Fibroblast of lung (primary cell): ENCODE measurements around the gene SPINT2. TPM values are rescaled to one million over a fixed set of nuclear protein-coding genes. Genes with fewer than 3 reads are reported as not detected.
"Not testable (repeated sequence)": the region's sequence is repeated elsewhere in the genome, so short reads cannot be mapped to it uniquely, and the experiment has no call there.

Experiments
- DNase-seq, 2 donors: peaks; one replicate each; pipeline versions ENCODE4 v3.0.0 to v3.0.0-alpha.2; 2010; ENCODE audit warnings: low read depth in 2 of 2
- H2AFZ ChIP-seq: 2 replicates; pipeline ENCODE4 v1.5.1; 2012; ENCODE audit warnings: low read length, control low read depth, inconsistent platforms
- H3K27ac ChIP-seq: 2 replicates; pipeline ENCODE4 v1.5.1; 2011; ENCODE audit warnings: low read length, control low read depth; ENCODE audit not compliant: insufficient read depth
- H3K27me3 ChIP-seq: 2 replicates; pipeline ENCODE4 v1.5.1; 2011; ENCODE audit warnings: mild to moderate bottlenecking, low read length; ENCODE audit not compliant: control insufficient read depth, insufficient read depth
- H3K36me3 ChIP-seq: 2 replicates; pipeline ENCODE4 v1.5.1; 2011; ENCODE audit warnings: low read length; ENCODE audit not compliant: control insufficient read depth, insufficient read depth
- H3K4me1 ChIP-seq: 2 replicates; pipeline ENCODE4 v1.5.1; 2011; ENCODE audit warnings: low read length; ENCODE audit not compliant: control insufficient read depth, insufficient read depth; ENCODE audit errors: extremely low read depth
- H3K4me2 ChIP-seq: 2 replicates; pipeline ENCODE4 v1.5.1; 2011; ENCODE audit warnings: low read length, control low read depth; ENCODE audit not compliant: insufficient read depth; ENCODE audit errors: extremely low read depth
- H3K4me3 ChIP-seq, 4 experiments: fragments of 200-600 bp in 1 of 4; sonication (generic) in 1 of 4; replicated peaks in 1 of 4; 2 replicates each; pipeline ENCODE4 v1.5.1; 2011 to 2016; ENCODE audit warnings: low read length in 4 of 4, low read depth in 3 of 4, mild to moderate bottlenecking in 3 of 4, control low read depth in 2 of 4, inconsistent platforms in 1 of 4, mixed read lengths in 1 of 4; ENCODE audit not compliant: insufficient read depth in 1 of 4; ENCODE audit errors: control extremely low read depth in 1 of 4
- H3K79me2 ChIP-seq: 2 replicates; pipeline ENCODE4 v1.5.1; 2012; ENCODE audit warnings: mild to moderate bottlenecking, low read length, inconsistent platforms; ENCODE audit not compliant: control insufficient read depth, insufficient read depth
- H3K9ac ChIP-seq: 2 replicates; pipeline ENCODE4 v1.5.1; 2011; ENCODE audit warnings: mild to moderate bottlenecking, low read length, control low read depth; ENCODE audit not compliant: insufficient read depth
- H3K9me3 ChIP-seq: 2 replicates; pipeline ENCODE4 v1.5.1; 2012; ENCODE audit warnings: low read depth, low read length; ENCODE audit not compliant: control insufficient read depth, insufficient read depth
- H4K20me1 ChIP-seq: 2 replicates; pipeline ENCODE4 v1.5.1; 2011; ENCODE audit warnings: low read length; ENCODE audit not compliant: control insufficient read depth, insufficient read depth; ENCODE audit errors: extremely low read depth
- CTCF ChIP-seq, 2 donors: IDR thresholded peaks in 1 of 2; conservative IDR thresholded peaks in 1 of 2; 1 replicate in 1 of 2; 2 replicates in 1 of 2; pipeline ENCODE4 v1.5.1; 2011 to 2012; ENCODE audit warnings: low read length in 2 of 2, control low read depth in 1 of 2, inconsistent platforms in 1 of 2, low read depth in 1 of 2, mild to moderate bottlenecking in 1 of 2
- EZH2 ChIP-seq: IDR thresholded peaks from 2 replicates; pipeline ENCODE4 v1.5.1; 2012; ENCODE audit warnings: low read length, control low read depth, mild to moderate bottlenecking; ENCODE audit errors: missing control alignments
- polyA plus RNA-seq, 2 donors: library from polyadenylated mRNA; depleted of rRNA in 1 of 2; stranded (reverse) in 1 of 2; unstranded in 1 of 2; fragments of >200 nt; gene quantifications; 2 replicates each; pipeline ENCODE4 v1.2.1, GENCODE V29; 2011 to 2012; ENCODE audit warnings: missing spikeins in 1 of 2
- total RNA-seq: library from RNA; depleted of rRNA; stranded (reverse); fragments of >200 nt; gene quantifications from 2 replicates; pipeline ENCODE4 v1.2.1, GENCODE V29; 2014

SPINT2 gene
- total and polyA plus RNA-seq, 2 donors (not counting 1 experiment from before 2014, with no cell fraction given), result 4.5 to 4.6 TPM

- Histone ChIP-seq H2AFZ (no peak overlapping the region), H3K9ac (no peak overlapping the region), H3K79me2 (no peaks in the 10 kb centered on the region), H3K27me3 (no peaks in the 10 kb centered on the region), H3K36me3 (no peaks in the 10 kb centered on the region), H3K27ac (no peak overlapping the region), H3K4me1 (peaks cover 2% of the 10 kb centered on the region), H4K20me1 (no peaks in the 10 kb centered on the region), H3K4me2 (no peak overlapping the region), H3K4me3 (no peak overlapping the region), H3K9me3 (no peaks in the 10 kb centered on the region)
- peak in 1 of 2 donors; percentile 9 for TF ChIP-seq CTCF (conservative IDR thresholded peaks at IDR 0.05 in 1 of 2, IDR thresholded peaks at IDR 0.05 in 1 of 2; ENCODE audit: low read depth in 1 of 2, low read length in 2 of 2)
- no peak for TF ChIP-seq EZH2
- DNase-seq, result peak; percentile 86 to 89
Measured at GRCh38 chr19:38229585-38230073, 34.7 kb upstream of the SPINT2 start.

GRCh38 chr19:38230506-38231133 lies 33.8 kb upstream of the SPINT2 start:
- H4K20me1 ChIP-seq, H3K4me2 ChIP-seq, H2AFZ ChIP-seq, H3K9me3 ChIP-seq, DNase-seq, H3K79me2 ChIP-seq, H3K27ac ChIP-seq, H3K4me3 ChIP-seq, H3K36me3 ChIP-seq, H3K4me1 ChIP-seq, H3K27me3 ChIP-seq, H3K9ac ChIP-seq: not testable (repeated sequence)

- H3K9me3 ChIP-seq, result no peaks in the 10 kb centered on the region
Measured at GRCh38 chr19:38231918-38232317, 32.5 kb upstream of the SPINT2 start.

More at GRCh38 chr19:38231918-38232317, 32.5 kb upstream of the SPINT2 start:
- H3K9ac ChIP-seq, result no peak overlapping the region
- no peak overlapping the region for H3K4me3 ChIP-seq
- H3K27me3 ChIP-seq, result no peaks in the 10 kb centered on the region
- no peaks in the 10 kb centered on the region for H3K36me3 ChIP-seq
- TF ChIP-seq EZH2 (no peak), CTCF (conservative IDR thresholded peaks at IDR 0.05 in 1 of 2, IDR thresholded peaks at IDR 0.05 in 1 of 2; ENCODE audit: low read depth in 1 of 2, low read length in 2 of 2) (no peak)
- no peak overlapping the region for H3K27ac ChIP-seq
- DNase-seq, result no peak
- H3K79me2 ChIP-seq, result no peaks in the 10 kb centered on the region
- no peak overlapping the region for H2AFZ ChIP-seq
- no peak overlapping the region for H3K4me2 ChIP-seq
- no peaks in the 10 kb centered on the region for H4K20me1 ChIP-seq
- H3K4me1 ChIP-seq, result peaks cover 2% of the 10 kb centered on the region
